Adrenal gland (tissue), 12 donors: ENCODE measurements around the gene NOL8. TPM values are rescaled to one million over a fixed set of nuclear protein-coding genes. Genes with fewer than 3 reads are reported as not detected.

Experiments used
- DNase-seq, 7 donors: peaks; one replicate each; pipeline ENCODE4 v3.0.0-alpha.2; 2019 to 2020
- H3K27ac ChIP-seq, 5 donors: fragments of 200-600 bp; sonication (generic) in 4 of 5; 1 replicate in 3 of 5; 2 replicates in 2 of 5; pipeline versions ENCODE4 v1.5.1 to v1.8.0; 2016 to 2020; ENCODE audit warnings: mild to moderate bottlenecking in 1 of 5
- H3K27me3 ChIP-seq: fragments of 200-600 bp; 2 replicates; pipeline ENCODE4 v1.8.0; 2021
- H3K36me3 ChIP-seq, 2 donors: fragments of 200-600 bp; replicated peaks in 1 of 2; 1 replicate in 1 of 2; 2 replicates in 1 of 2; pipeline versions ENCODE4 v1.5.1 to v1.8.0; 2018 to 2022
- H3K4me1 ChIP-seq, 2 donors: fragments of 200-600 bp; replicated peaks in 1 of 2; 1 replicate in 1 of 2; 2 replicates in 1 of 2; pipeline versions ENCODE4 v1.5.1 to v1.8.0; 2018 to 2021
- H3K4me3 ChIP-seq, 4 donors: fragments of 200-600 bp; sonication (generic) in 3 of 4; one replicate each; pipeline ENCODE4 v1.5.1; 2016 to 2018
- H3K9me3 ChIP-seq, 3 donors: fragments of 200-600 bp; sonication (generic) in 1 of 3; replicated peaks in 1 of 3; 1 replicate in 2 of 3; 2 replicates in 1 of 3; pipeline versions ENCODE4 v1.5.1 to v1.8.0; 2016 to 2021
- POLR2A ChIP-seq, 2 donors: fragments of 450-650 bp; IDR thresholded peaks; one replicate each; pipeline ENCODE4 v1.6.1; 2017; ENCODE audit warnings: antibody characterized with exemption in 2 of 2, mild to moderate bottlenecking in 2 of 2, moderate library complexity in 1 of 2
- WGBS, 4 donors: extraction: QIAGEN DNeasy Blood & Tissue Kit in 2 of 4; methylation state at CpG; one replicate each; pipeline versions ENCODE4 v1.1.5 to v1.1.7; 2013 to 2017; 5-methylcytosine and 5-hydroxymethylcytosine counted together
- intact Hi-C, 2 donors: fragments of 100-400 bp; cut with DNase I; formaldehyde crosslinking; loops; one replicate each; pipeline versions ENCODE4 v1.14.1 to v1.15.0; 2022 to 2023
- polyA plus RNA-seq, 3 donors: library from polyadenylated mRNA; stranded (reverse); fragments of 200-250 nt in 2 of 3; fragments of 350-450 nt in 1 of 3; fragmentation: Illumina TruSeq in 1 of 3; extraction: RNeasy Lipid Tissue Mini Kit (QIAGEN cat#74804) in 1 of 3; gene quantifications; one replicate each; pipeline ENCODE4 v1.2.3, GENCODE V29; 2013 to 2014
- total RNA-seq, 9 donors: library from RNA; depleted of rRNA in 4 of 9; stranded (reverse); fragments of >200 nt in 4 of 9; fragments of 120-200 nt in 1 of 9; fragmentation: NEBNext Ultra II Directional in 1 of 9; extraction: Animal tissue kit (Norgen Biotek cat#: 25700) in 1 of 9; gene quantifications; one replicate each; pipeline versions ENCODE4 v1.1.0 to v1.2.4, GENCODE V29; 2013 to 2023
- TF ChIP-seq, protein P1 (sequence below), 6 experiments: fragments of 450-650 bp in 4 of 6; fragments of 200-600 bp in 2 of 6; sonication (generic) in 1 of 6; IDR thresholded peaks; 1 replicate in 5 of 6; 2 replicates in 1 of 6; pipeline versions ENCODE4 v1.5.1 to v1.8.0; 2016 to 2021; ENCODE audit warnings: antibody characterized with exemption in 6 of 6, mild to moderate bottlenecking in 2 of 6, moderate library complexity in 1 of 6
- donor health status: healthy with polysubstance abuse.
- donor health status: Bipolar disorder and iron deficiency.
- donor health status: DM: yes; HTN: yes; CAD: no.
- donor health status: DM: no; HTN: no; CAD: no.
- donor health status: DM: no; HTN: no; CAD: no.
- donor health status: DM: yes; HTN: yes; CAD: no.

Gene NOL8
- total and polyA plus RNA-seq, 12 donors, result 13.3 to 55.3 (median 32.6) TPM

DNA sequence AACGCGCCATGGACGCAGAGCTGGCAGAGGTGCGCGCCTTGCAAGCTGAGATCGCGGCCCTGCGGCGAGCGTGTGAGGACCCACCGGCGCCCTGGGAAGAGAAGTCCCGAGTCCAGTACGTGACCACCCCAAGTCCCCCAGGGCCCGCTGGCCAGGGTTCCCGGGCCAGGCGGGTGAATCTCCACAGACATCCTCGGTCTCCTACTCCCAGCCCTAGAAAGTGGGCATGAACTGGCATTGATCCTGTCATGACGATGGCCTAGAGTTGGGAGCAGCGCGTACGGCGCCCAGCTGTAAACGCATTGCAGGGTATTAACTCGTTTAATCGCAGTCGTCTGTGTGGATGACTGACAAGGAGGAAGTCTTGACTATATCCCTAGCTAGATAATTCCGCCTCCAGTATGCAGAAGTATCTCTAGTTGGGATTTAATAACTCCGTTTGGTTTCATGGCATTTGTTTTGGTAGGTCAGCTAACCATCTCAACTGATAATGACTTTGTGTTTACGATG is 896 bp upstream of the NOL8 start:
- H3K27me3 ChIP-seq, result no peaks in the 10 kb centered on the region
- no peak for DNase-seq
- 1 to 4% (median 1%) methylated on average over 12 to 30 of the region's 30 CpGs for WGBS, 4 donors
- intact Hi-C loops, result loop anchor here in 1 of 2 donors (10.0 kb wide), 1 partner anchor 191 kb away; no protein-coding TSS in a partner anchor
- no peaks in the 10 kb centered on the region for H3K9me3 ChIP-seq
- TF ChIP-seq, protein P1, sequence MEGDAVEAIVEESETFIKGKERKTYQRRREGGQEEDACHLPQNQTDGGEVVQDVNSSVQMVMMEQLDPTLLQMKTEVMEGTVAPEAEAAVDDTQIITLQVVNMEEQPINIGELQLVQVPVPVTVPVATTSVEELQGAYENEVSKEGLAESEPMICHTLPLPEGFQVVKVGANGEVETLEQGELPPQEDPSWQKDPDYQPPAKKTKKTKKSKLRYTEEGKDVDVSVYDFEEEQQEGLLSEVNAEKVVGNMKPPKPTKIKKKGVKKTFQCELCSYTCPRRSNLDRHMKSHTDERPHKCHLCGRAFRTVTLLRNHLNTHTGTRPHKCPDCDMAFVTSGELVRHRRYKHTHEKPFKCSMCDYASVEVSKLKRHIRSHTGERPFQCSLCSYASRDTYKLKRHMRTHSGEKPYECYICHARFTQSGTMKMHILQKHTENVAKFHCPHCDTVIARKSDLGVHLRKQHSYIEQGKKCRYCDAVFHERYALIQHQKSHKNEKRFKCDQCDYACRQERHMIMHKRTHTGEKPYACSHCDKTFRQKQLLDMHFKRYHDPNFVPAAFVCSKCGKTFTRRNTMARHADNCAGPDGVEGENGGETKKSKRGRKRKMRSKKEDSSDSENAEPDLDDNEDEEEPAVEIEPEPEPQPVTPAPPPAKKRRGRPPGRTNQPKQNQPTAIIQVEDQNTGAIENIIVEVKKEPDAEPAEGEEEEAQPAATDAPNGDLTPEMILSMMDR (IDR thresholded peaks at IDR 0.05), result no peak
- peak in 1 of 2 donors; percentile 32 for TF ChIP-seq POLR2A (IDR thresholded peaks at IDR 0.05)
- H3K4me3 ChIP-seq, result peak overlapping the region; percentile 36 to 80 (median 70)
- H3K4me1 ChIP-seq, result peaks cover 5 to 24% of the 10 kb centered on the region in 2 donors
- H3K36me3 ChIP-seq, result peaks cover 0 to 16% of the 10 kb centered on the region in 2 donors
- peak overlapping the region; percentile 42 to 99 (median 90) for H3K27ac ChIP-seq

DNA sequence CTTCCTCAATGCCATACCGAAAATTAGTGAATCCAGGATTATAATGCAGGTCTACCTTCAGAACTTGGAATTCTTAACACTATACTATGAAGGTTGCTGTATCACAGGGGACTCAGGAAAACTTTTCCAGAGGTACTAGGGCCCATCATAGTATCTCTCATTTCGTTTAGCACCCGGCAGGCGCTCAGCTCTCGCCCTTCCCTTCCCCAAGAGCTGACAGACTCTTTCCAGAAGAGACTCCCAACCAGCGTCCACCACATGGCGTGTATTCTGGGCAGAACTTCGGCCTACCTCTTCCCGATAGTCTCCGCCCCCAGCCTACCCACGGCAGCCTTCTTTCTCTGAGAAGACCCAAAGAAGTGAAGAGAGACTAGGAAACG is 271 bp downstream of the NOL8 start:
- TF ChIP-seq POLR2A (IDR thresholded peaks at IDR 0.05), result peak in 1 of 2 donors; percentile 6
- TF ChIP-seq, protein P1 (IDR thresholded peaks at IDR 0.05), result no peak
- H3K9me3 ChIP-seq, result no peaks in the 10 kb centered on the region
- H3K27ac ChIP-seq, result peak overlapping the region; percentile 42 to 99 (median 90)
- intact Hi-C loops, result loop anchor here in 1 of 2 donors (10.0 kb wide), 1 partner anchor 190 kb away; no protein-coding TSS in a partner anchor
- DNase-seq, result no peak
- peaks cover 5 to 24% of the 10 kb centered on the region in 2 donors for H3K4me1 ChIP-seq
- peaks cover 0 to 25% of the 10 kb centered on the region in 2 donors for H3K36me3 ChIP-seq
- no peaks in the 10 kb centered on the region for H3K27me3 ChIP-seq
- 0% methylated on average over 8 to 12 of the region's 12 CpGs for WGBS, 4 donors
- H3K4me3 ChIP-seq, result peak overlapping the region; percentile 36 to 80 (median 70)

DNA sequence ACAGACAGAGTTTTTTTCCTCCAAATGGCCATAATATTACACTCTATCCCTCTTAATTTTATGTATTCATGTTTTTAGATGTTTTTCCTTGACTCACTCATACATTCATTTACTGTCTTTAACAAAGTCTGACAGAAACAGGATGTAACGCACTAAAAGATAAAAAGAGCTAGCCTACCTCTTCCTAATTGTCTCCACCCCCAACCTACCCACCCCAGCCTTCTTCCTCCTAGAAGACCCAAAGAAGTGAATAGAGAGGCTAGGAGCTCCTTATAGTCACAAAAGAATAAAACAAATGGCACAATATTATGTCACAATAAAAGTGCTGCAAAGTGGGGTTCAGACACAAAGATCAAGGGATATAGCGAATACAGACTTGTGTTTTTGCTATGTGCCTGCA is 719 bp downstream of the NOL8 start:
- Histone ChIP-seq H3K36me3 (peaks cover 0 to 29% of the 10 kb centered on the region in 2 donors), H3K9me3 (no peaks in the 10 kb centered on the region), H3K4me3 (peak overlapping the region; percentile 36 to 80 (median 70)), H3K27ac (peak overlapping the region in 1 of 5 donors; percentile 95), H3K27me3 (no peaks in the 10 kb centered on the region), H3K4me1 (peaks cover 5 to 24% of the 10 kb centered on the region in 2 donors)
- WGBS, 4 donors, result 15 to 25% (median 22%) methylated on average over 2 of the region's 2 CpGs
- no peak for DNase-seq
- no peak for TF ChIP-seq POLR2A (IDR thresholded peaks at IDR 0.05)
- TF ChIP-seq, protein P1 (IDR thresholded peaks at IDR 0.05), result no peak
- intact Hi-C loops, result loop anchor here in 1 of 2 donors (10.0 kb wide), 1 partner anchor 190 kb away; no protein-coding TSS in a partner anchor

DNA sequence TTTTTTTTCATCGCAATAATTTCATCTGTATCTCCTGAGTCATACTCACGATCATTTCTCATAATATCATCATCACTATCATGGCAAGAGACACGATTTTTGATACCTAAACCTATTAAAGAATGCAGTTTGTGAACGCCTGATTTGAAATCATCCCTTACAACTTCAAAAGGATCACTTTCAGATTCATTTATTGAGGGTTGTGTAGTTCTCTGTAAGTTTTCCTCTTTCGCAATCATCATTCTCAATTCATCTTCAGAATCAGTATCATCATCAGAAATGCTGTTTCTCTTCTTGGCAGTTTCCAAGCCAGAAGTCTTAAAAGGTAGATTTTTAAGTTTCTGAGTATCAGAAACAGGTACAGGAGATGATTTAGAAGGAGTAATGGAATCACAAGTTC is 9.7 kb downstream of the NOL8 start:
- intact Hi-C loops, result no loop called here
- H3K4me3 ChIP-seq, result no peak overlapping the region
- no peak overlapping the region for H3K27ac ChIP-seq
- no peaks in the 10 kb centered on the region for H3K27me3 ChIP-seq
- no peaks in the 10 kb centered on the region for H3K9me3 ChIP-seq
- WGBS, 4 donors, result 90 to 98% (median 94%) methylated on average over 5 of the region's 5 CpGs
- TF ChIP-seq POLR2A (IDR thresholded peaks at IDR 0.05), result no peak
- TF ChIP-seq, protein P1 (IDR thresholded peaks at IDR 0.05), result no peak
- peaks cover 17 to 19% of the 10 kb centered on the region in 2 donors for H3K4me1 ChIP-seq
- H3K36me3 ChIP-seq, result peaks cover 0 to 57% of the 10 kb centered on the region in 2 donors
- DNase-seq, result no peak
